ENCODE results near the gene SPATS2. TPM values are rescaled to one million over a fixed set of nuclear protein-coding genes. Genes with fewer than 3 reads are reported as not detected.
A peak's percentile ranks its signal among the peaks of the same experiment; 100 is the strongest.

Gene SPATS2
- total and polyA plus RNA-seq, 2 donors from 2014 or later: 10.0 to 23.7 TPM

GRCh38 chr12:49567611-49568441 is 200.6 kb downstream of the SPATS2 start, which contains the start of gene MCRS1:
Gene MCRS1, minus strand, starts transcription at chr12:49568142. Its CDS starts 1,411 bp downstream, at chr12:49566731.
- Histone ChIP-seq H3K9ac (ENCODE audit: low read length in 3 of 3) (peak within 1 kb of the TSS; percentile 89 to 97 (median 94)), H3K27ac (ENCODE audit: low read depth in 2 of 2, low read length in 2 of 2) (peak within 1 kb of the TSS; percentile 83), H3K9me3 (ENCODE audit: control insufficient read depth in 2 of 3, insufficient read depth in 1 of 3, low read length in 3 of 3) (no peaks in the 10 kb centered on the region), H3K27me3 (ENCODE audit: control insufficient read depth, insufficient read depth, low read length) (no peaks in the 10 kb centered on the region), H3K4me3 (ENCODE audit: low read length in 3 of 3) (peak within 1 kb of the TSS; percentile 96 to 98 (median 97)), H3K36me3 (ENCODE audit: control insufficient read depth in 2 of 3, insufficient read depth in 3 of 3, low read length in 3 of 3) (peaks cover 0 to 24% (median 10%) of the 10 kb centered on the region in 3 donors), H3K4me1 (ENCODE audit: control insufficient read depth in 2 of 3, insufficient read depth in 2 of 3, low read depth in 1 of 3, low read length in 3 of 3) (peaks cover 0 to 13% (median 7%) of the 10 kb centered on the region in 3 donors)
- peak; percentile 90 to 97 (median 95) for DNase-seq
- FAIRE-seq: no peak
- intact Hi-C loops (cut with DNase I): no loop called here
- no peak for TF ChIP-seq CTCF (IDR thresholded peaks at IDR 0.05; ENCODE audit: borderline replicate concordance, extremely low read depth, insufficient read depth)

DNA sequence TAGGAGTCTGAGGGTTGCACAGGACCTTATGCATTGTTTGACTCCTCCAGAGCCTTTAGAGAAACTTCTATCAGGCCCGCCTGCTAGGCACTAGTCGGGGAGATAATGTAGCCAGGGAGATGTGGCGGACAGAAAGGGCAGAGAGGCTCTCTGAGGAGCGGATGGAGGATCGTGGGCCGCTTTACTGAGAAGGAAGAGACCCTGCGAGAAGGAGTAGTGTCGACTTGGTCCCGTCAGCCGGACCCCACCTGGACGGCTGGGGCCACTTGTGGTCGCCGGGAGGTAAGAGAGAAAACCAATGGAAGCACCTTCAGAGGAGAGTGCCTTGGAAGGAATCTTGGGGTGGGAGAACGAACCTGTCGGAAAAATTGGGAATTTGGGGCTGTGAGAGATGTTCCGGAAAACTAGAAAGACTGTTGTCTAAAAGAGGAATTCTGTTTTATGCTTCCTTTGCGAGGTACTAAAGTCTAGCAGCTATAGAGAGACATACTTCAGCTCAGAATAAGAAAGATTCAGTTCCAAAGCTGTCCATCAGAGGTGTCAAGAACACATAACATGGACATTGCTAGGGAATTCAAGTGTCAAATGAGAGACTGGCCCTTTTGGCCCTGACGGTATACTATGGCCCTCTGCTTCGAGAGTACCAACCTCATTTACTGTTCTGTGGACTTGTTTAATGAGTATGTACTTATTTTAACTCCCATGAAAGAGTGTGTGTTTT is 201.3 kb downstream of the SPATS2 start:
- Histone ChIP-seq H3K4me3 (ENCODE audit: low read length in 3 of 3) (peak overlapping the region; percentile 96 to 98 (median 97)), H3K4me1 (ENCODE audit: control insufficient read depth in 2 of 3, insufficient read depth in 2 of 3, low read depth in 1 of 3, low read length in 3 of 3) (peaks cover 0 to 13% (median 7%) of the 10 kb centered on the region in 3 donors), H3K27me3 (ENCODE audit: control insufficient read depth, insufficient read depth, low read length) (no peaks in the 10 kb centered on the region), H3K9ac (ENCODE audit: low read length in 3 of 3) (peak overlapping the region; percentile 26 to 97 (median 94)), H3K36me3 (ENCODE audit: control insufficient read depth in 2 of 3, insufficient read depth in 3 of 3, low read length in 3 of 3) (peaks cover 0 to 16% (median 5%) of the 10 kb centered on the region in 3 donors), H3K9me3 (ENCODE audit: control insufficient read depth in 2 of 3, insufficient read depth in 1 of 3, low read length in 3 of 3) (no peaks in the 10 kb centered on the region), H3K27ac (ENCODE audit: low read depth in 2 of 2, low read length in 2 of 2) (no peak overlapping the region)
- no peak for TF ChIP-seq CTCF (IDR thresholded peaks at IDR 0.05; ENCODE audit: borderline replicate concordance, extremely low read depth, insufficient read depth)
- FAIRE-seq: no peak
- intact Hi-C loops (cut with DNase I): no loop called here
- DNase-seq: peak in 1 of 5 donors; percentile 66

Other genes starting within 250 kb of the SPATS2 start
- 537 TPM for gene TUBA1B, start 236.1 kb upstream of the SPATS2 start, total RNA-seq
- 533 TPM for gene TUBA1B, start 236.1 kb upstream of the SPATS2 start, polyA plus RNA-seq (ENCODE audit: insufficient read depth, low read depth, low replicate concordance)
- 94.3 TPM for gene TUBA1A, start 178.4 kb upstream of the SPATS2 start, total RNA-seq
- 128 TPM for gene TUBA1A, start 178.4 kb upstream of the SPATS2 start, polyA plus RNA-seq (ENCODE audit: insufficient read depth, low read depth, low replicate concordance)
- gene TUBA1C, start 102.4 kb upstream of the SPATS2 start, total RNA-seq: 149 TPM
- 204 TPM for gene TUBA1C, start 102.4 kb upstream of the SPATS2 start, polyA plus RNA-seq (ENCODE audit: insufficient read depth, low read depth, low replicate concordance)
- 2.7 TPM for gene PRPH, start 72.3 kb upstream of the SPATS2 start, total RNA-seq
- 0.71 TPM for gene PRPH, start 72.3 kb upstream of the SPATS2 start, polyA plus RNA-seq (ENCODE audit: insufficient read depth, low read depth, low replicate concordance)
- 1.0 TPM for gene TROAP, start 44.2 kb upstream of the SPATS2 start, total RNA-seq
- 1.5 TPM for gene TROAP, start 44.2 kb upstream of the SPATS2 start, polyA plus RNA-seq (ENCODE audit: insufficient read depth, low read depth, low replicate concordance)
- 1.0 TPM for gene C1QL4, start 30.3 kb upstream of the SPATS2 start, total RNA-seq
- gene C1QL4, start 30.3 kb upstream of the SPATS2 start, polyA plus RNA-seq (ENCODE audit: insufficient read depth, low read depth, low replicate concordance): not detected
- gene DNAJC22, start 20.6 kb upstream of the SPATS2 start, total RNA-seq: 16.2 TPM
- 15.1 TPM for gene DNAJC22, start 20.6 kb upstream of the SPATS2 start, polyA plus RNA-seq (ENCODE audit: insufficient read depth, low read depth, low replicate concordance)
- gene KCNH3, start 171.6 kb downstream of the SPATS2 start, total RNA-seq: 2.8 TPM
- gene KCNH3, start 171.6 kb downstream of the SPATS2 start, polyA plus RNA-seq (ENCODE audit: insufficient read depth, low read depth, low replicate concordance): 1.4 TPM
- 66.8 TPM for gene MCRS1, start 200.7 kb downstream of the SPATS2 start, total RNA-seq
- gene MCRS1, start 200.7 kb downstream of the SPATS2 start, polyA plus RNA-seq (ENCODE audit: insufficient read depth, low read depth, low replicate concordance): 60.4 TPM
- gene FAM186B, start 238.2 kb downstream of the SPATS2 start, total RNA-seq: 0.85 TPM
- gene FAM186B, start 238.2 kb downstream of the SPATS2 start, polyA plus RNA-seq (ENCODE audit: insufficient read depth, low read depth, low replicate concordance): 0.34 TPM

Data from kidney (tissue), 14 donors.